Kidney (tissue), 14 donors: Measurements from ENCODE around the gene KCNIP1. TPM values are rescaled to one million over a fixed set of nuclear protein-coding genes. Genes with fewer than 3 reads are reported as not detected.
A peak's percentile ranks its signal among the peaks of the same experiment; 100 is the strongest.

Experiments
- DNase-seq, 5 donors: peaks; one replicate each; pipeline ENCODE4 v3.0.0-alpha.2; 2013 to 2020
- FAIRE-seq: peaks from 2 replicates; lab custom pipeline; 2012; peaks lifted over from hg19 to GRCh38; lab: Jason Lieb, UNC
- H3K27ac ChIP-seq, 2 donors: one replicate each; pipeline ENCODE4 v1.7.0; 2013; ENCODE audit warnings: low read depth in 2 of 2, low read length in 2 of 2, inconsistent platforms in 1 of 2
- H3K27me3 ChIP-seq: one replicate; pipeline ENCODE4 v1.7.1; 2013; ENCODE audit warnings: low read length, inconsistent platforms; ENCODE audit not compliant: control insufficient read depth, insufficient read depth
- H3K36me3 ChIP-seq, 3 donors: one replicate each; pipeline versions ENCODE4 v1.7.0 to v1.7.1; 2013; ENCODE audit warnings: low read length in 3 of 3, control low read depth in 1 of 3, inconsistent platforms in 1 of 3; ENCODE audit not compliant: insufficient read depth in 3 of 3, control insufficient read depth in 2 of 3
- H3K4me1 ChIP-seq, 3 donors: one replicate each; pipeline versions ENCODE4 v1.7.0 to v1.7.1; 2013; ENCODE audit warnings: low read length in 3 of 3, inconsistent platforms in 1 of 3, low read depth in 1 of 3; ENCODE audit not compliant: control insufficient read depth in 2 of 3, insufficient read depth in 2 of 3
- H3K4me3 ChIP-seq, 3 donors: one replicate each; pipeline versions ENCODE4 v1.7.0 to v1.8.1; 2013; ENCODE audit warnings: low read length in 3 of 3, control low read depth in 1 of 3, inconsistent platforms in 1 of 3
- H3K9ac ChIP-seq, 3 donors: one replicate each; pipeline versions ENCODE4 v1.7.0 to v1.7.1; 2013; ENCODE audit warnings: low read length in 3 of 3, control low read depth in 1 of 3, inconsistent platforms in 1 of 3
- H3K9me3 ChIP-seq, 3 donors: one replicate each; pipeline versions ENCODE4 v1.7.0 to v1.7.1; 2013; ENCODE audit warnings: low read length in 3 of 3, control low read depth in 1 of 3, inconsistent platforms in 1 of 3; ENCODE audit not compliant: control insufficient read depth in 2 of 3, insufficient read depth in 1 of 3
- CTCF ChIP-seq: IDR thresholded peaks from 3 replicates; pipeline ENCODE4 v1.5.1; 2012; ENCODE audit warnings: mild to moderate bottlenecking, moderate library complexity, borderline replicate concordance; ENCODE audit not compliant: insufficient read depth; ENCODE audit errors: extremely low read depth
- intact Hi-C: fragments of 100-400 bp; cut with DNase I; formaldehyde crosslinking; loops from one replicate; pipeline ENCODE4 v1.11.1; 2022
- polyA plus RNA-seq: library from polyadenylated mRNA; stranded (reverse); fragments of 350-450 nt; fragmentation: Illumina TruSeq; extraction: RNeasy Lipid Tissue Mini Kit (QIAGEN cat#74804); gene quantifications from one replicate; pipeline ENCODE4 v1.2.3, GENCODE V29; 2014; ENCODE audit warnings: low read depth, low replicate concordance; ENCODE audit not compliant: insufficient read depth
- total RNA-seq: library from RNA; stranded (reverse); fragmentation: NEBNext Ultra II Directional; extraction: Animal tissue kit (Norgen Biotek cat#: 25700); gene quantifications from one replicate; pipeline ENCODE4 v1.2.1, GENCODE V29; 2021
- donor health status: control.
- donor health status: control.
- donor health status: control.
- donor health status: control.
- donor health status: control.
- donor health status: DM: yes; HTN: yes; CAD: no.
- donor health status: Normal renal cell carcinoma (clear cell type).

Gene KCNIP1
- total and polyA plus RNA-seq, 2 donors from 2014 or later, result 1.8 to 3.1 TPM

GRCh38 chr5:170484847-170485615, 18.8 kb upstream of the KCNIP1 start:
- Histone ChIP-seq H3K4me3 (no peak overlapping the region), H3K4me1 (peaks cover 0 to 3% (median 0%) of the 10 kb centered on the region in 3 donors), H3K27ac (no peak overlapping the region), H3K9me3 (no peaks in the 10 kb centered on the region), H3K27me3 (no peaks in the 10 kb centered on the region), H3K36me3 (no peaks in the 10 kb centered on the region), H3K9ac (no peak overlapping the region)
- intact Hi-C loops, result no loop called here
- FAIRE-seq (no peak), DNase-seq (peak in 1 of 5 donors; percentile 14)
- TF ChIP-seq CTCF, result no peak

GRCh38 chr5:170485616-170485911, 18.3 kb upstream of the KCNIP1 start:
- intact Hi-C loops, result no loop called here
- TF ChIP-seq CTCF, result no peak
- no peak overlapping the region for H3K4me3 ChIP-seq
- no peak for FAIRE-seq
- no peak overlapping the region for H3K9ac ChIP-seq
- no peaks in the 10 kb centered on the region for H3K9me3 ChIP-seq
- peak in 1 of 5 donors; percentile 25 for DNase-seq
- H3K27ac ChIP-seq, result no peak overlapping the region
- H3K36me3 ChIP-seq, result no peaks in the 10 kb centered on the region
- H3K27me3 ChIP-seq, result no peaks in the 10 kb centered on the region
- H3K4me1 ChIP-seq, result peaks cover 0 to 3% (median 0%) of the 10 kb centered on the region in 3 donors

GRCh38 chr5:170486371-170486770, 17.4 kb upstream of the KCNIP1 start:
- intact Hi-C loops, result no loop called here
- Histone ChIP-seq H3K4me3 (no peak overlapping the region), H3K9ac (no peak overlapping the region), H3K4me1 (peaks cover 0 to 3% (median 0%) of the 10 kb centered on the region in 3 donors), H3K27ac (no peak overlapping the region), H3K9me3 (no peaks in the 10 kb centered on the region), H3K27me3 (no peaks in the 10 kb centered on the region), H3K36me3 (no peaks in the 10 kb centered on the region)
- no peak for TF ChIP-seq CTCF
- DNase-seq (no peak), FAIRE-seq (no peak)
